LNCaP clone FGC (cell line): ENCODE results near the gene P3H2.
"Not testable (repeated sequence)": the region's sequence is repeated elsewhere in the genome, so short reads cannot be mapped to it uniquely, and the experiment has no call there.

Source experiments
- DNase-seq: peaks from one replicate; pipeline ENCODE4 v3.0.0-alpha.2; 2011; ENCODE audit warnings: low read depth
- H3K4me3 ChIP-seq: 2 replicates; pipeline ENCODE4 v1.5.1; 2011; ENCODE audit warnings: mild to moderate bottlenecking, low read depth, low read length, control low read depth
- TF ChIP-seq, protein P1 (sequence below): IDR thresholded peaks from 2 replicates; pipeline ENCODE4 v1.5.1; 2012; ENCODE audit warnings: mild to moderate bottlenecking; ENCODE audit not compliant: control insufficient read depth, insufficient read depth; ENCODE audit errors: extremely low read depth

P3H2 gene

DNA sequence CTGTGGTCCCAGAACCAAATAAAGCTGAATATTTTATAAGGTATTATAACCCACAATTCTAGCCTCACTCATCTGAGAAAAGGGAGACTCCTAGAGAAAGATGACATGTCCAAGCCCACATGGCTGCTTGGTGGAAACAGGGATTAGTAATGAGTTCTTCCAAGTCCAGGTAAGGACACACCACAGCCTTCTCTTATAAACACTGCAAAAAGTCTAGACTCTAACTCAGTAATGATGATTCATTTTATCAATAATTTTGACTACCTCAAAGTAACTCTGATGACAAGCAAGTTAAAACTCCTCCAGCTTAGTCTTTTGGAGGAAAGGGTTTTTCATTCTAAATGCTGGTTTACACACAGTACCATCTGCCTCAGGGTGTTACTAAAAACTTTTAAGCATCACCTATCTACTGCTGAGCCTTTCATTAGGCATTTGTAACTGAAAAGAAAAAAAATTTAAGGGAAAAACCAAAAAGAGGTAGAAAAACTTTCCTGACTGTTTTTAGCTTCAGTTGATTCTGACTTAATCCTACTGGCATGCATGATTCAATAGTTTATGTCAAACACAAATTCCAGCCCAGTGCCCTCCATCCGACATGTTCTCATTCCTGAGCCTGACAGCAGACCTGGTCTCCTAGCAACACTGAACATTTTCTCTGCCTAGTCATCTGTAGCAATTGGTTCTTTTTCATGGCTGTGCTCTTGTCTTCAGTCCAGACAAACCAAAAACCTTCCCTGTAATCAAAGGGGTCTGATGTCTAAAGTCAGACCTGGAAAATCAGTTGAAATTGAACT lies 43.9 kb downstream of the P3H2 start:
- H3K4me3 ChIP-seq, result no peak overlapping the region
- TF ChIP-seq, protein P1, sequence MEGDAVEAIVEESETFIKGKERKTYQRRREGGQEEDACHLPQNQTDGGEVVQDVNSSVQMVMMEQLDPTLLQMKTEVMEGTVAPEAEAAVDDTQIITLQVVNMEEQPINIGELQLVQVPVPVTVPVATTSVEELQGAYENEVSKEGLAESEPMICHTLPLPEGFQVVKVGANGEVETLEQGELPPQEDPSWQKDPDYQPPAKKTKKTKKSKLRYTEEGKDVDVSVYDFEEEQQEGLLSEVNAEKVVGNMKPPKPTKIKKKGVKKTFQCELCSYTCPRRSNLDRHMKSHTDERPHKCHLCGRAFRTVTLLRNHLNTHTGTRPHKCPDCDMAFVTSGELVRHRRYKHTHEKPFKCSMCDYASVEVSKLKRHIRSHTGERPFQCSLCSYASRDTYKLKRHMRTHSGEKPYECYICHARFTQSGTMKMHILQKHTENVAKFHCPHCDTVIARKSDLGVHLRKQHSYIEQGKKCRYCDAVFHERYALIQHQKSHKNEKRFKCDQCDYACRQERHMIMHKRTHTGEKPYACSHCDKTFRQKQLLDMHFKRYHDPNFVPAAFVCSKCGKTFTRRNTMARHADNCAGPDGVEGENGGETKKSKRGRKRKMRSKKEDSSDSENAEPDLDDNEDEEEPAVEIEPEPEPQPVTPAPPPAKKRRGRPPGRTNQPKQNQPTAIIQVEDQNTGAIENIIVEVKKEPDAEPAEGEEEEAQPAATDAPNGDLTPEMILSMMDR, result no peak
- no peak for DNase-seq

DNA sequence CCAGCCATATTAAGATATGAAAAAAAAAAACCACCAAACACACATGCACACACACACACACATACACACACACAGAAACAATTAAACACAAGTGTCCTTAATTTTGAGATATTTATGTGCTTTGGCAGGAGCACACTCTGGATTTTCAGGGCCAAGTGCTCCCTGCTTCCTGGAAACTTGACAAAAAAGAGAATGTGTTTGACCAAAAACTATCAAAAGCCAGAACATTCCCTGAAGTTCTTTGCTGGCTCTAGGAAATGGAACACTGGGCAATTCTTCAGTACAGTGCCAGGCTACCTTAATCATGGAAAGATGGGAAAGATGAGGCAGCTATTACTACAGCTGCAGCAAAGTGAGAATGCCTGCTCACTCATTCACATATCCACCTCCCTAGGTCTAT lies 44.6 kb downstream of the P3H2 start:
- DNase-seq, result no peak
- TF ChIP-seq, protein P1, result no peak
- H3K4me3 ChIP-seq, result no peak overlapping the region

DNA sequence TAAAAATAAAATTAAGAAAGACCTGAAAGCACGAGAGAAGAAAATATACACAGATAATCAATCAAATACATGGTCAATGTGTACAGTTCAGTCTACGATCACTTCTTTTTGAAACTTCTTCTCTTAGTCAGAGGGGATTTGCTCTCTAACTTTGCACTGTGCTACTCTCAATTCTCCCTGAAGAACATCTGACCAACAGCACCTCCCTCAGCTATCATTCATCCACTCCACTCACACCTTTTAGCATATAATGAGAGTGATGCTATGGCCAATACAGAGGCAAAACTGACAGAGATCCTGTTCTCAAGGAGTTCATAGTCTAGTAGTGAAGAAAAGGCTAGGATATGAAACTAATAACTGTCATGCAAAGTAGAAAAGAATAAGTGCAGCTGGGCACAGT lies 45.9 kb downstream of the P3H2 start:
- no peak for DNase-seq
- H3K4me3 ChIP-seq, result no peak overlapping the region
- TF ChIP-seq, protein P1, result no peak

DNA sequence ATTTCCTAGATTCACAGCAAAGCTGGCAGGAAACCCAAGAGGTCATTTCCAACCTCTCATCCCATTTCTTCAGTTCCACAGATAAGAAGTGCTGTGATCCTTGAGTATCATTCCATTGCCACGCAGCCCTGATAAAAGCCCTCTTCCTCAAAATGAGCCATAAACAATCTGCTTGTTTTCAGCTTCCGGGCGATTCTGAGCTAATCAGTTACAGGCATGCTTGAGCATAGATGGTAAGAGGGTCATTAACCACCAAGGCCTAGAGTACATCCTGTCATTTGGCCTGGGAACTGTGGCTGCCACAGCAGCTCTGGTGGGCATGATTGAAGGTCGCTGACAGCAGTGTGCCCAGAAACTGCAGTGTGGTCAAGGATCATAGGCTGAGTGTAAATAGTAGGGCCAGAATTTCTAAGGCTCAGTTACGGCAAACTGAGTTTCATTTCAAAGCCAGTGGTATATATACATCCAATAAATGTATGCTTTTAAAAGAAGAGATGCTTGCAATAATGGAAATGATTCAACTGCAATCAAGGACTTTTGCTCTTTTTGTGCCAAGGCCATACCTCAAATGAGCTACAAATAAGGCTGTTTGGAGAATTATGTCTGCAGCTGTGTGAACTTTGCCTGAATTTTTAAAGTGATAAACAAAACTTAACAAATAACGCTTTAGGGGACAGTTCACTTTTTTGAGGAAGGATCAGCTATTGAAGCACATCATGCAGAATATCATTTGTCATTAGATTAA lies 47.3 kb downstream of the P3H2 start:
- no peak for DNase-seq
- TF ChIP-seq, protein P1, result no peak
- no peak overlapping the region for H3K4me3 ChIP-seq

DNA sequence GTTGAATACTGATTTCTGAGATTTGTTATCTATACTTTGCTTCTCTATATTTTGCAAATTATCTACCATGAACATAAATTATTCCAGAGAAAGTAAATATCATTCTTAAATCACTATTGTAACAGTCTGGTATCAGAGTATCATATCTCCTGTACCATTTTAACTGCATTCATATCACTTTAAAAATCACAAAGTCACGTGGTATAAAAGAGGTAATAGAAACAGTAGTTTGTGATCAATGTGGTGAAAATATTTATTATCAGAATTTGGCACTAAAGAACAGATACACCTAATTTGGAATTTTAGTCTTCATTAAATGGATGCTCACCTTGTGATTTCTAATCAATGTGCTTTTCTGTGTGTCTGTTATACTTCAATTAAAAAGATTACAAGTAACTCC lies 47.8 kb downstream of the P3H2 start:
- no peak overlapping the region for H3K4me3 ChIP-seq
- no peak for DNase-seq
- TF ChIP-seq, protein P1, result no peak

DNA sequence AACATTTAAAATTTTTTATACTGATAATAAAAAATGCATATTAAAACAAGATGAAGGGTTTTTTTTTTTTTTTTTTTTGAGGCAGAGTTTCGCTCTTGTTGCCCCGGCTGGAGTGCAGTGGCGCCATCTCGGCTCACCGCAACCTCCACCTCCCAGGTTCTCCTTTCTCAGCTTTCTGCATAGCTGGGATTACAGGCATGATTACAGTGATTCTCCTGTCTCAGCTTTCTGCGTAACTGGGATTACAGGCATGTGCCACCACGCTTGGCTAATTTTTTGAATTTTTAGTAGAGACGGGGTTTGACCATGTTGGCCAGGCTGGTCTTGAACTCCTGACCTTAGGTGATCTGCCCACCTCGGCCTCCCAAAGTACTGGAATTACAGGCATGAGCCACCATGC lies 48.8 kb downstream of the P3H2 start:
- not testable (repeated sequence) for H3K4me3 ChIP-seq, DNase-seq

DNA sequence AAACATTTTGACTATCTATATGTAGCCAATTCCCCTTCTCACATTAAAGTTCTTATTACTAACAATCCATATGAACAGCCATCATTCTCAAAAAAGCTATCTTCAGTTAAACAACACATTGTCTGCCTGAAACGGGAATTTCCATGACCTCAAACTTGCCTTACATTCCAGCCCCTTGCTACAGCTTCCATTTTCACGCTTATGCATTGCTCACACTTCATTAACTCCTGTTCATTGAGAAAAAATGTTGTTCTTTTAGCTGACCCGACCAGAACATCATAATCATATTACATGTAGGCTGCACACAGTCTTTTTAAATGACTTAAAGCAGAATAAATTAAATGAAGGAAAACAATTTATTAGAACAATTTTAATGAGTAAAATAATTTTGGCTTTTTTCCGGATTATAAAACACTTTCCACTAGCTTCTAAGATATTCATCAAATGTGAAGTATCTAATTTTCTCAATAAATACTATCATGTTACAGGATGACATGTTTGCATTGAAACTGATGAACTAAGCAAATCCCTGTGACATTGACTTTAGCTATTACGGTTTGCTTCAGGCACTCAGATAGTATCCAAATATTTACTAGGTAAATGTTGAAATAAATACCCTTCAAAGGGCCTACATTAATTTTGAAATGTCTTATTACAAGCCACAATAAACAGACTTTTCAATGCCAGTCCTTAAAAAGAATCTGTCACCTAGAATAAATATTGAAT lies 49.9 kb downstream of the P3H2 start:
- DNase-seq, result peak; percentile 69
- TF ChIP-seq, protein P1, result no peak
- H3K4me3 ChIP-seq, result no peak overlapping the region
